Midbrain (tissue), 1 donor: Measurements from ENCODE around the gene DDB1.

Source experiments
- DNase-seq: peaks from one replicate; lab custom pipeline; 2025; lab: John Stamatoyannopoulos, UW

The DDB1 gene

GRCh38 chr11:61335355-61335710 is 2.4 kb upstream of the DDB1 start:
- no peak for DNase-seq

- DNase-seq: no peak
Measured at GRCh38 chr11:61334434-61335354, 1.8 kb upstream of the DDB1 start.

GRCh38 chr11:61333550-61334433 is 887 bp upstream of the DDB1 start:
- DNase-seq: no peak

- no peak for DNase-seq
Measured at GRCh38 chr11:61332281-61332796, 566 bp downstream of the DDB1 start.

- DNase-seq: no peak
Measured at GRCh38 chr11:61331651-61332050, 1.3 kb downstream of the DDB1 start.

GRCh38 chr11:61329871-61330270 is 3.0 kb downstream of the DDB1 start:
- DNase-seq: no peak

- no peak for DNase-seq
Measured at GRCh38 chr11:61328351-61328750, 4.6 kb downstream of the DDB1 start.

GRCh38 chr11:61327669-61328071 is 5.2 kb downstream of the DDB1 start:
- no peak for DNase-seq

GRCh38 chr11:61325649-61326414 is 7.1 kb downstream of the DDB1 start:
- DNase-seq: peak; percentile 5

GRCh38 chr11:61315260-61315659 is 17.6 kb downstream of the DDB1 start:
- DNase-seq: no peak

- DNase-seq: no peak
Measured at GRCh38 chr11:61310749-61311148, 22.2 kb downstream of the DDB1 start.

- no peak for DNase-seq
Measured at GRCh38 chr11:61309739-61310138, 23.2 kb downstream of the DDB1 start.

GRCh38 chr11:61309141-61309540 is 23.8 kb downstream of the DDB1 start:
- DNase-seq: no peak

GRCh38 chr11:61307354-61307753 is 25.6 kb downstream of the DDB1 start:
- no peak for DNase-seq

GRCh38 chr11:61306221-61306620 is 26.7 kb downstream of the DDB1 start:
- no peak for DNase-seq

- no peak for DNase-seq
Measured at GRCh38 chr11:61305417-61305816, 27.5 kb downstream of the DDB1 start.

- no peak for DNase-seq
Measured at GRCh38 chr11:61303725-61304124, 29.2 kb downstream of the DDB1 start.

- DNase-seq: no peak
Measured at GRCh38 chr11:61302550-61302949, 30.4 kb downstream of the DDB1 start.

GRCh38 chr11:61298663-61299244 is 34.2 kb downstream of the DDB1 start:
- DNase-seq: no peak

- peak; percentile 14 for DNase-seq
Measured at GRCh38 chr11:61297746-61298145, 35.2 kb downstream of the DDB1 start.

GRCh38 chr11:61297341-61297740 is 35.6 kb downstream of the DDB1 start:
- DNase-seq: no peak

- DNase-seq: no peak
Measured at GRCh38 chr11:61295596-61295926, 37.3 kb downstream of the DDB1 start.
